ENCODE results near the gene NR2C2.
"Not testable (repeated sequence)": the region's sequence is repeated elsewhere in the genome, so short reads cannot be mapped to it uniquely, and the experiment has no call there.

Gene NR2C2

GRCh38 chr3:14947100-14947885 is at the start of gene NR2C2:
NR2C2 (plus strand) TSS chr3:14947583; CDS start chr3:15003915, 56,332 bp downstream.
- DNase-seq: peak; percentile 74

GRCh38 chr3:14898929-14899328 is 48.5 kb upstream of the NR2C2 start:
- DNase-seq: no peak

GRCh38 chr3:14899993-14900618 is 47.3 kb upstream of the NR2C2 start:
- DNase-seq: no peak

GRCh38 chr3:14900881-14901873 is 46.2 kb upstream of the NR2C2 start:
- DNase-seq: no peak

GRCh38 chr3:14902719-14903118 is 44.7 kb upstream of the NR2C2 start:
- DNase-seq: no peak

GRCh38 chr3:14903501-14903900 is 43.9 kb upstream of the NR2C2 start:
- not testable (repeated sequence) for DNase-seq

- no peak for DNase-seq
Observed at GRCh38 chr3:14905055-14905657, 42.2 kb upstream of the NR2C2 start.

- DNase-seq: no peak
Observed at GRCh38 chr3:14906355-14906971, 40.9 kb upstream of the NR2C2 start.

- DNase-seq: no peak
Observed at GRCh38 chr3:14907043-14907966, 40.1 kb upstream of the NR2C2 start.

- DNase-seq: no peak
Observed at GRCh38 chr3:14909250-14909649, 38.1 kb upstream of the NR2C2 start.

- DNase-seq: no peak
Observed at GRCh38 chr3:14911651-14912050, 35.7 kb upstream of the NR2C2 start.

GRCh38 chr3:14913071-14913925 is 34.1 kb upstream of the NR2C2 start:
- no peak for DNase-seq

- DNase-seq: no peak
Observed at GRCh38 chr3:14913926-14914778, 33.2 kb upstream of the NR2C2 start.

- no peak for DNase-seq
Observed at GRCh38 chr3:14914779-14915117, 32.6 kb upstream of the NR2C2 start.

- DNase-seq: no peak
Observed at GRCh38 chr3:14915636-14916222, 31.7 kb upstream of the NR2C2 start.

- no peak for DNase-seq
Observed at GRCh38 chr3:14918356-14918860, 29.0 kb upstream of the NR2C2 start.

GRCh38 chr3:14920536-14920935 is 26.8 kb upstream of the NR2C2 start:
- DNase-seq: no peak

GRCh38 chr3:14921034-14921616 is 26.3 kb upstream of the NR2C2 start:
- DNase-seq: peak; percentile 86
